HG03095 (cell line): ENCODE measurements around the gene ATL2.
"Not testable (repeated sequence)": the region's sequence is repeated elsewhere in the genome, so short reads cannot be mapped to it uniquely, and the experiment has no call there.

Source experiments
- ATAC-seq: cut with Tn5 transposase; IDR thresholded peaks from one replicate; pipeline ENCODE4 v1.9.1; 2021; ENCODE audit warnings: moderate library complexity; ENCODE audit not compliant: unreplicated experiment

The ATL2 gene

GRCh38 chr2:38336621-38337020, 40.5 kb downstream of the ATL2 start:
- ATAC-seq: no peak

DNA sequence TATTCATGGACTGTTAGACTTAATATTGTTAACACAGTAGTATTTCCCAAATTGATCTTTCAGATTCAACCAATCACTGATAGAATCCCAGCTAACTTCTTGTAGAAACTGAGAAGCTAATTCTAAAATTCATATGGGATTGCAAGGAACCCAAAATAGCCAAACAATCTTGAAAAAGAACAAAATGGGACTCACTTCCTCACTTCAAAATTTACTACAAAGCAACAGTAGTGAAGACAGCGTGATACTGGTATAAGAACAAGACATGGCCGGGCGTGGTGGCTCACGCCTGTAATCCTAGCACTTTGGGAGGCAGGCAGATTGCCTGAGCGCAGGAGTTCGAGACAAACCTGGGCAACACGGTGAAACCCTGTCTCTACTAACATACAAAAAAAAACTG, 46.3 kb downstream of the ATL2 start:
- no peak for ATAC-seq

- no peak for ATAC-seq
Observed at GRCh38 chr2:38327580-38327979, 49.5 kb downstream of the ATL2 start.

DNA sequence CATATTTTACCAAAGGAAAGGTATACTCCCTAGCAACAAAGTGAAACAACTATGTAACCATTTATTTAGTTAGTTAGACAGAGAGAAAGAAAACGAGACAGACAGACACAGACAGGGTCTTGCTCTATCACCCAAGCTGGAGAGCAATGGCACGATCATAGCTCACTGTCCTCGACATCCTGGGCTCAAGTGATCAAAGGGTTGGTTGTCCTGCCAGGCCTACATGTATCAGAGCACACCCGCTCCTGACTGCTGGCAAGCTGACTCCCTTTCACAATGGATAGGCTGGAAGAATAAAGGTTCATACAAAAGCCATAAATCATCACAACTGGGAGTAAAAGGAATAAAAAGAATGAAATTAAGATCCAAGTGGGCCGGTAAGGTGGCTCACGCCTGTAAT, 53.5 kb downstream of the ATL2 start:
- ATAC-seq: no peak

- ATAC-seq: no peak
Observed at GRCh38 chr2:38322224-38322914, 54.7 kb downstream of the ATL2 start.

DNA sequence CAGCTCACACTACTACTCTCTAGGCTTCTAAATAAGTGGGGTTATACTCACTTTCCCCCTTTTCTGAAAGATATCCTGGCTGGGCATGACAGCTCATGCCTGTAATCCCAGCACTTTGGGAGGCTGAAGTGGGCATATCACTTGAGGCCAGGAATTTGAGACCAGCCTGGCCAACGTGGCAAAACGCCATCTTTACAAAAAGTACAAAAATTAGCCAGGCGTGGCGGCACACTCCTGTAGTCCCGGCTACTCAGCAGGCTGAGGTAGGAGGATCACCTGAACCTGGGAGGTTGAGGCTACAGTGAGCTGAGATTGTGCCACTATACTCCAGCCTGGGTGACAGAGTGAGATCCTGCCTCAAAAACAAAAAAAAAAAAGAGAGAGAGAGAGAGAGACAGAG, 57.8 kb downstream of the ATL2 start:
- not testable (repeated sequence) for ATAC-seq

DNA sequence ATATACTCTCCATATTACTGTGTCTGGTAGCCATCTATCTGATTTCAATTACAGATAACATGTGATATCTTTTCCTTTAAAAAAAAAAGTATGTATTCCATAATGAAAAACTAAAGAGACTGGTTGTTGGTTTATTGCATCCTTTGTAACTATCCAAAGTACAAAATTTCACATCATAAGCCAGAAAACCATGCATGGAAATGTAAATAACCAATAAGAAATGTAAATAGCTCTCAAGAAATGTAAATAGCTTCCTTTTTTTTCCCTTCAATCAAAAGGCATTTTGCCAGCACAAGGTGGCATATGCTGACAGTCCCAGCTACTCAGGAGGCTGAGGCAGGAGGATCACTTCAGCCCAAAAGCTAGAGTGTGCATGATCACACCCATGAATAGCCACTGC, 59.3 kb downstream of the ATL2 start:
- ATAC-seq: no peak

DNA sequence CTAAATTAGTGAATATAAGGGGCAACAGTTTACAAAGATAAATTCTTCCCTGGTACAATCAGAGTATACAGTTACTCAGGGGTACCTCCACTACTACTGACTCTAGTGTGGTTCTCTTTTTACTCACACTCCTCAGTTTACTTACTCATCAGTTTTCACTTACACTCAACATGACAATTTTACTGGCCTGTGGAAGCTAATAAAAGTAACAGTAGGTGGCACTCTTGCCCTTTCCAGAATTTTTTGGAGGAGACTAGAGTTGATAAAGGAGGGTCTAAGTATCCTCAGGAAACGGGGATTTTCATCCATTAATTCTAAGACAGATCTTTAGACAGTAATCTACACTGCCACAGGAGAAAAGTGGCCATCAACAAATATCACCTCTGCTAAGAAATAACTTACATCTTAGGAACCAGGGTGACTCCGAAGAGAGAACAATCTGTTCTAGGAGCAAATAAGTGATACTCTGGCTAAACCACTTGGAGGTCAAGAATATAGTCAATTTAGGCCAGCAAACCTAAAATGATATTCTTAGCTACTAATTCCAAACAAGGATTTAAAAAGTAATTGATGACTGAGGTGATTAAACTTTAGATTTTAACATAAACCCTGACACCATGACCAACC, 61.3 kb downstream of the ATL2 start:
- no peak for ATAC-seq

- no peak for ATAC-seq
Observed at GRCh38 chr2:38308821-38309220, 68.3 kb downstream of the ATL2 start.

DNA sequence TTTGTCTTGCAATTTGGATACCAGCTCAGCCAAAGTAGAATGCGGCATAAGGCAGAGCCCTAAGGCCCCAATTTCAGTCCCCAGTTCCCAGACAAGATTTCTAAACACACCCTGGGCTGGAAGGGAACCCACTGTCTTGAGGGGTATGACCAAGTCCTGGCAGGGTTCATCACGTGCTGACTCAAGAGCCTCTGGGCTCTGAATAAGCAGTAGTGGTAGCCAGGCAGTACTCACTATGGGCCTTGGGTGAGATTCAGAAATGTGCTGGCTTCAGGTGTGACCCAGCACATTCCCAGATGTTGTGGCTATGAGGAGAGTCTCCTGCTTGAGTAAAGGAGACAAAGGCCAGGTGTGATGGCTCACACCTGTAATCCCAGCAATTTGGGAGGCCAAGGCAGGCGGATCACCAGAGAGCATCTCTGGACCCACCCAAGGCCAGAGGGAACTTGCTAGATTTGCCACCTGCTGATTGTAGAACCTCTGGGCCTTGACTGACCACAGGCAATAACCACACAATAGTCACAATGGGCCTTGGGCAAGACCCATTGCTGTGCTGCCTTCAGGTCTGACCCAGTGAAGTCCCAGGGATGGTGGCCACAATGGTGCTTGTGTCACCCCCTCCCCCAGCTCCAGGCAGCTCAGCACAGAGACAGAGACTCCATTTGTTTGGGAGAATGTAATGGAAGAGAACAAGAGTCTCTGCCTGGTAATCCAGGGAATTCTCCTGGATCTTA, 74.9 kb downstream of the ATL2 start:
- no peak for ATAC-seq

DNA sequence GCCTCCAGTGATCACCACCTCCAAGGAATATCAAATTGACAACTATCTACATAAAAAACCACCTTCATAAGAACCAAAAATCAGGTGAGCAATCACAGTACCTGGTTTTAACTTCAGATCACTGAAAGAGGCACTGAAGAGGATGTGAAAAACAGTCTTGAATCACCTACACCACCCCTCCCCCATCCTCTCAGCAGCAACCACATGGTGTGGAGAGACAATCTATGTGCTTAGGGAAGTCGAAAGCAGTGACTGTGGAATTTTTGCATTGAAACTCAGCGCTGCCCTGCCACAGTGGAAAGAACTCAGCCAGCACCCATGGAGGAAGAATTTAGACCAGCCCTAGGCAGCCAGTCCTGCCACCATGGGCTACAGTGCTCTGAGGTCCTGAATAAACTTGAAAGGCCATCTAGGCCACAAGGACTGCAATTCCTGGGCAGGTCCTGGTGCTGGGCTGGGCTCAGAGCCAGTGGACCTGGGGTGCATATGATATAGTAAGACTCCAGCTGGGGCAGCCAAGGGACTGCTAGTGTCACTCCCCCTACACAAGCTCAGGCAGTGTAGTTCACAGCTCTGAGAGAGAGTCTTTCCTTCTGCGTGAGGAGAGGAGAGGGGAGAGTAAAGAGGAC, 75.6 kb downstream of the ATL2 start:
- peak; percentile 68 for ATAC-seq

GRCh38 chr2:38298539-38298938, 78.5 kb downstream of the ATL2 start:
- no peak for ATAC-seq

GRCh38 chr2:38296197-38296780, 80.8 kb downstream of the ATL2 start:
- no peak for ATAC-seq

DNA sequence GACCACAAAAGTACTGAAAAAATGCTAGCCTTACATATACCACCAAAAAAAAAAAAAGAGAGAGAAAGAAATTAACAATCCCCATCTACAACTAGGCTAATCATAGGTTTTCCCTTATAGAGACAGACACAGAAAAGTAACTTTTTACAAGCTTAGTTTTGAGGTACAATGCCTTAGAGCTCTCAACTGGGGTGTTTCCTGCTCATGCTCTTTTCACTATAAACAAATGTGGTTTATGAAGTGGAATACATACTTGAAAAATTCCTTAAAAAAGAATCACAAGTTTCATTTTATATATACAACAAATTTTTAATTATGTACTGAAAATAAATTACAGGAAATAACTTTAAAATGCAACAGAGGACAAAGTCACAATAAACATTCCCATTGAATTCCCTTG, 82.5 kb downstream of the ATL2 start:
- ATAC-seq: no peak

GRCh38 chr2:38293152-38293865, 83.8 kb downstream of the ATL2 start:
- ATAC-seq: no peak

- ATAC-seq: no peak
Observed at GRCh38 chr2:38290332-38290731, 86.7 kb downstream of the ATL2 start.

DNA sequence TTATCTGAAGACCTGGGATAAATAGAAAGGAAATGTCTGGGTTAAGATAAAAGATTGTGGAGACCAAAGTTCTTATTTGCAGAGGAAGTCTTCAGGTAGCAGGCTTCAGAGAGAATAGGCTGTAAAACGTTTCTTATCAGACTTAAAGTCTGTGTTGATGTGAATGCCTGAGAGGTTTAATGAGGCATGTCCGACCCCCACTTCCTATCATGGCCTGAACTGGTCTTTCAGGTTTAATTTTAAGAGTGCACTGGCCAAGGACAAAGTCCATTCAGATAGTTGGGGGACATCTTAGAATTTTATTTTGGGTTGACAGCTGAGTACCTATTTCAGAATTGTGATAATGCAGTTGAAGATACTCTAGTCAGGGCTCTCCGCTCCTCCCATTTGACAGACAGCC, 92.1 kb downstream of the ATL2 start:
- ATAC-seq: no peak

GRCh38 chr2:38281095-38281742, 95.9 kb downstream of the ATL2 start:
- ATAC-seq: no peak

GRCh38 chr2:38279201-38279600, 97.9 kb downstream of the ATL2 start:
- ATAC-seq: no peak

- not testable (repeated sequence) for ATAC-seq
Observed at GRCh38 chr2:38278117-38278438, 99.0 kb downstream of the ATL2 start.
